Measurements from ENCODE around the gene RAPGEF2. TPM values are rescaled to one million over a fixed set of nuclear protein-coding genes. Genes with fewer than 3 reads are reported as not detected.

The RAPGEF2 gene
- total and polyA plus RNA-seq, 2 donors (not counting 3 experiments of a cell fraction or from before 2014, with no cell fraction given): 28.7 to 55.2 TPM

GRCh38 chr4:159383562-159383931, 280.7 kb downstream of the RAPGEF2 start:
- Histone ChIP-seq H3K4me1 (ENCODE audit: control insufficient read depth, extremely low read depth, insufficient read depth, low read length) (peaks cover 16% of the 10 kb centered on the region), H3K27me3 (ENCODE audit: control insufficient read depth in 2 of 2, insufficient read depth in 2 of 2, low read length in 2 of 2) (no peaks in the 10 kb centered on the region), H3K36me3 (ENCODE audit: control insufficient read depth in 2 of 2, extremely low read depth in 1 of 2, insufficient read depth in 2 of 2, low read length in 2 of 2) (no peaks in the 10 kb centered on the region), H3K9ac (replicated peaks; ENCODE audit: extremely low read depth, insufficient read depth, low read length) (no peak overlapping the region), H3K27ac (ENCODE audit: insufficient read depth, low read depth, low read length) (no peak overlapping the region), H3K9me1 (replicated peaks; ENCODE audit: control insufficient read depth, extremely low read depth, insufficient read depth, low read length) (no peaks in the 10 kb centered on the region), H3K79me2 (ENCODE audit: control insufficient read depth, insufficient read depth, low read length) (no peaks in the 10 kb centered on the region), H3K4me2 (ENCODE audit: insufficient read depth, low read length) (no peak overlapping the region), H4K20me1 (replicated peaks; ENCODE audit: control insufficient read depth, extremely low read depth, insufficient read depth, low read length) (no peaks in the 10 kb centered on the region), H3K9me3 (replicated peaks; ENCODE audit: control insufficient read depth, insufficient read depth, low read length) (no peaks in the 10 kb centered on the region), H2AFZ (ENCODE audit: low read depth, low read length) (peak overlapping the region; percentile 35), H3K4me3 (replicated peaks in 1 of 3; ENCODE audit: insufficient read depth in 1 of 3, low read depth in 1 of 3, low read length in 3 of 3) (no peak overlapping the region)
- POLR2A ChIA-PET: no interaction called here
- TF ChIP-seq CTCF (IDR thresholded peaks at IDR 0.05; ENCODE audit: extremely low read depth in 1 of 2, insufficient read depth in 1 of 2, low read depth in 1 of 2, low read length in 2 of 2): no peak
- TF ChIP-seq MAX (IDR thresholded peaks at IDR 0.05; ENCODE audit: insufficient read depth, insufficient read length): no peak
- FAIRE-seq (no peak), DNase-seq (ENCODE audit: low read depth, low spot score) (no peak)
- intact Hi-C loops (cut with micrococcal nuclease) (loop anchor here (5.0 kb wide), 1 partner anchor 181 kb away; no protein-coding TSS in a partner anchor), dilution Hi-C loops (cut with MboI; ENCODE audit: extremely low pct_ligation_motif_present, low sequenced_read_pairs) (no loop called here)
- no TSS peak for BruUV-seq (replicated peaks)
- CTCF ChIA-PET: interaction anchor here (0.7 to 1.8 kb wide), 5 partner anchors 11 to 526 kb away, joined by 3 to 10 read pairs (median 3); no protein-coding TSS in a partner anchor

- dilution Hi-C loops (cut with MboI; ENCODE audit: extremely low pct_ligation_motif_present, low sequenced_read_pairs) (no loop called here), intact Hi-C loops (cut with micrococcal nuclease) (loop anchor here (5.0 kb wide), 1 partner anchor 182 kb away; no protein-coding TSS in a partner anchor)
- BruUV-seq (replicated peaks): no TSS peak
- Histone ChIP-seq H3K4me3 (replicated peaks in 1 of 3; ENCODE audit: insufficient read depth in 1 of 3, low read depth in 1 of 3, low read length in 3 of 3) (no peak overlapping the region), H3K9ac (replicated peaks; ENCODE audit: extremely low read depth, insufficient read depth, low read length) (no peak overlapping the region), H2AFZ (ENCODE audit: low read depth, low read length) (no peak overlapping the region), H3K4me1 (ENCODE audit: control insufficient read depth, extremely low read depth, insufficient read depth, low read length) (peaks cover 16% of the 10 kb centered on the region), H3K9me3 (replicated peaks; ENCODE audit: control insufficient read depth, insufficient read depth, low read length) (no peaks in the 10 kb centered on the region), H3K79me2 (ENCODE audit: control insufficient read depth, insufficient read depth, low read length) (no peaks in the 10 kb centered on the region), H3K9me1 (replicated peaks; ENCODE audit: control insufficient read depth, extremely low read depth, insufficient read depth, low read length) (no peaks in the 10 kb centered on the region), H3K27me3 (ENCODE audit: control insufficient read depth in 2 of 2, insufficient read depth in 2 of 2, low read length in 2 of 2) (no peaks in the 10 kb centered on the region), H3K27ac (ENCODE audit: insufficient read depth, low read depth, low read length) (no peak overlapping the region), H3K4me2 (ENCODE audit: insufficient read depth, low read length) (no peak overlapping the region), H3K36me3 (ENCODE audit: control insufficient read depth in 2 of 2, extremely low read depth in 1 of 2, insufficient read depth in 2 of 2, low read length in 2 of 2) (no peaks in the 10 kb centered on the region), H4K20me1 (replicated peaks; ENCODE audit: control insufficient read depth, extremely low read depth, insufficient read depth, low read length) (no peaks in the 10 kb centered on the region)
- TF ChIP-seq POLR2A (IDR thresholded peaks at IDR 0.05; ENCODE audit: low read depth, low read length) (no peak), MYC (IDR thresholded peaks at IDR 0.05; ENCODE audit: low read depth, low read length) (no peak)
- ChIA-PET POLR2A (no interaction called here), CTCF (interaction anchor here (0.7 to 1.8 kb wide), 8 partner anchors 14 to 538 kb away, joined by 3 to 10 read pairs (median 5); no protein-coding TSS in a partner anchor)
- FAIRE-seq (no peak), DNase-seq (ENCODE audit: low read depth, low spot score) (no peak)
Observed at GRCh38 chr4:159384017-159384416, 281.1 kb downstream of the RAPGEF2 start.
